Kidney (tissue), 14 donors: ENCODE results near the gene CTDNEP1. TPM values are rescaled to one million over a fixed set of nuclear protein-coding genes. Genes with fewer than 3 reads are reported as not detected.

Experiments used
- DNase-seq, 5 donors: peaks; one replicate each; pipeline ENCODE4 v3.0.0-alpha.2; 2013 to 2020
- FAIRE-seq: peaks from 2 replicates; lab custom pipeline; 2012; peaks lifted over from hg19 to GRCh38; lab: Jason Lieb, UNC
- H3K27ac ChIP-seq, 2 donors: one replicate each; pipeline ENCODE4 v1.7.0; 2013; ENCODE audit warnings: low read depth in 2 of 2, low read length in 2 of 2, inconsistent platforms in 1 of 2
- H3K27me3 ChIP-seq: one replicate; pipeline ENCODE4 v1.7.1; 2013; ENCODE audit warnings: low read length, inconsistent platforms; ENCODE audit not compliant: control insufficient read depth, insufficient read depth
- H3K36me3 ChIP-seq, 3 donors: one replicate each; pipeline versions ENCODE4 v1.7.0 to v1.7.1; 2013; ENCODE audit warnings: low read length in 3 of 3, control low read depth in 1 of 3, inconsistent platforms in 1 of 3; ENCODE audit not compliant: insufficient read depth in 3 of 3, control insufficient read depth in 2 of 3
- H3K4me1 ChIP-seq, 3 donors: one replicate each; pipeline versions ENCODE4 v1.7.0 to v1.7.1; 2013; ENCODE audit warnings: low read length in 3 of 3, inconsistent platforms in 1 of 3, low read depth in 1 of 3; ENCODE audit not compliant: control insufficient read depth in 2 of 3, insufficient read depth in 2 of 3
- H3K4me3 ChIP-seq, 3 donors: one replicate each; pipeline versions ENCODE4 v1.7.0 to v1.8.1; 2013; ENCODE audit warnings: low read length in 3 of 3, control low read depth in 1 of 3, inconsistent platforms in 1 of 3
- H3K9ac ChIP-seq, 3 donors: one replicate each; pipeline versions ENCODE4 v1.7.0 to v1.7.1; 2013; ENCODE audit warnings: low read length in 3 of 3, control low read depth in 1 of 3, inconsistent platforms in 1 of 3
- H3K9me3 ChIP-seq, 3 donors: one replicate each; pipeline versions ENCODE4 v1.7.0 to v1.7.1; 2013; ENCODE audit warnings: low read length in 3 of 3, control low read depth in 1 of 3, inconsistent platforms in 1 of 3; ENCODE audit not compliant: control insufficient read depth in 2 of 3, insufficient read depth in 1 of 3
- intact Hi-C: fragments of 100-400 bp; cut with DNase I; formaldehyde crosslinking; loops from one replicate; pipeline ENCODE4 v1.11.1; 2022
- polyA plus RNA-seq: library from polyadenylated mRNA; stranded (reverse); fragments of 350-450 nt; fragmentation: Illumina TruSeq; extraction: RNeasy Lipid Tissue Mini Kit (QIAGEN cat#74804); gene quantifications from one replicate; pipeline ENCODE4 v1.2.3, GENCODE V29; 2014; ENCODE audit warnings: low read depth, low replicate concordance; ENCODE audit not compliant: insufficient read depth
- total RNA-seq: library from RNA; stranded (reverse); fragmentation: NEBNext Ultra II Directional; extraction: Animal tissue kit (Norgen Biotek cat#: 25700); gene quantifications from one replicate; pipeline ENCODE4 v1.2.1, GENCODE V29; 2021
- TF ChIP-seq, protein P1 (sequence below): IDR thresholded peaks from 3 replicates; pipeline ENCODE4 v1.5.1; 2012; ENCODE audit warnings: mild to moderate bottlenecking, moderate library complexity, borderline replicate concordance; ENCODE audit not compliant: insufficient read depth; ENCODE audit errors: extremely low read depth
- donor health status: control.
- donor health status: control.
- donor health status: control.
- donor health status: control.
- donor health status: control.
- donor health status: DM: yes; HTN: yes; CAD: no.
- donor health status: Normal renal cell carcinoma (clear cell type).

Gene CTDNEP1
- total and polyA plus RNA-seq, 2 donors from 2014 or later, result 113 to 124 TPM

DNA sequence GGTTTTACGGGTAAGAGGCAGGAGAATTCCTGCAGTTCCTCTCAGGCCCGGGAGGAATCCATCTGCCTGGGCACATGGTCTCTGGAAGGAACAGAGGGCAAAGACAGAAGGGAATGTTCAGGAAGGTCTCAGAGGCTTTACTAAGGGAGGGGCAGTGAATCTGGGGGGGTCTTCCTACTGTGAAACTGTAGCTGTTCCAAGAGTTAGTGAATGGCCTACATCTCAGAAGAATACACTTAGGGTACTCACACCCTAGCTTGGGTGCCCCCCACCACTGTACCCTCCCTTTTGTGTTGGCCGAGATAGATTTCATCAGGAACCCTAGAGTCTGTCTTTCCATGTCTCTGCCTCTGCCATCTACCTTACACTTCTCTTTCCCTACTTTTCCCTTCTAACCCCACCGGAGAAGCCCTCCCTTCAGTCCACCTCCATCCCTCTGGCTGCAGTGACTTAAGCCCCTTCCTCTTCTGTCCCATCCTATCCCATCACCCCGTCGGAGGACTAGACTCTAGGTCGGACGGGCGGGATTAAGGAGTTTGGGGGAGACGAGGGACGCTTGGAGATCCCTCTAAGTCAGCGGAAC lies 32.2 kb downstream of the CTDNEP1 start:
- no peaks in the 10 kb centered on the region for H3K9me3 ChIP-seq
- H3K27me3 ChIP-seq, result no peaks in the 10 kb centered on the region
- peaks cover 5 to 30% (median 27%) of the 10 kb centered on the region in 3 donors for H3K36me3 ChIP-seq
- peak overlapping the region; percentile 59 to 91 (median 74) for H3K4me3 ChIP-seq
- intact Hi-C loops, result no loop called here
- H3K9ac ChIP-seq, result peak overlapping the region; percentile 42 to 99 (median 90)
- peak overlapping the region; percentile 100 for H3K27ac ChIP-seq
- FAIRE-seq (no peak), DNase-seq (peak in 1 of 5 donors; percentile 52)
- peaks cover 7 to 49% (median 40%) of the 10 kb centered on the region in 3 donors for H3K4me1 ChIP-seq
- TF ChIP-seq, protein P1, sequence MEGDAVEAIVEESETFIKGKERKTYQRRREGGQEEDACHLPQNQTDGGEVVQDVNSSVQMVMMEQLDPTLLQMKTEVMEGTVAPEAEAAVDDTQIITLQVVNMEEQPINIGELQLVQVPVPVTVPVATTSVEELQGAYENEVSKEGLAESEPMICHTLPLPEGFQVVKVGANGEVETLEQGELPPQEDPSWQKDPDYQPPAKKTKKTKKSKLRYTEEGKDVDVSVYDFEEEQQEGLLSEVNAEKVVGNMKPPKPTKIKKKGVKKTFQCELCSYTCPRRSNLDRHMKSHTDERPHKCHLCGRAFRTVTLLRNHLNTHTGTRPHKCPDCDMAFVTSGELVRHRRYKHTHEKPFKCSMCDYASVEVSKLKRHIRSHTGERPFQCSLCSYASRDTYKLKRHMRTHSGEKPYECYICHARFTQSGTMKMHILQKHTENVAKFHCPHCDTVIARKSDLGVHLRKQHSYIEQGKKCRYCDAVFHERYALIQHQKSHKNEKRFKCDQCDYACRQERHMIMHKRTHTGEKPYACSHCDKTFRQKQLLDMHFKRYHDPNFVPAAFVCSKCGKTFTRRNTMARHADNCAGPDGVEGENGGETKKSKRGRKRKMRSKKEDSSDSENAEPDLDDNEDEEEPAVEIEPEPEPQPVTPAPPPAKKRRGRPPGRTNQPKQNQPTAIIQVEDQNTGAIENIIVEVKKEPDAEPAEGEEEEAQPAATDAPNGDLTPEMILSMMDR, result no peak

- FAIRE-seq (no peak), DNase-seq (peak in 1 of 5 donors; percentile 69)
- Histone ChIP-seq H3K27ac (peak overlapping the region; percentile 100), H3K4me3 (no peak overlapping the region), H3K9ac (peak overlapping the region in 1 of 3 donors; percentile 99), H3K36me3 (peaks cover 5 to 24% (median 22%) of the 10 kb centered on the region in 3 donors), H3K27me3 (no peaks in the 10 kb centered on the region), H3K4me1 (peaks cover 7 to 50% (median 41%) of the 10 kb centered on the region in 3 donors), H3K9me3 (no peaks in the 10 kb centered on the region)
- intact Hi-C loops, result no loop called here
- TF ChIP-seq, protein P1, result no peak
Observed at GRCh38 chr17:7218758-7219157, 32.8 kb downstream of the CTDNEP1 start.

DNA sequence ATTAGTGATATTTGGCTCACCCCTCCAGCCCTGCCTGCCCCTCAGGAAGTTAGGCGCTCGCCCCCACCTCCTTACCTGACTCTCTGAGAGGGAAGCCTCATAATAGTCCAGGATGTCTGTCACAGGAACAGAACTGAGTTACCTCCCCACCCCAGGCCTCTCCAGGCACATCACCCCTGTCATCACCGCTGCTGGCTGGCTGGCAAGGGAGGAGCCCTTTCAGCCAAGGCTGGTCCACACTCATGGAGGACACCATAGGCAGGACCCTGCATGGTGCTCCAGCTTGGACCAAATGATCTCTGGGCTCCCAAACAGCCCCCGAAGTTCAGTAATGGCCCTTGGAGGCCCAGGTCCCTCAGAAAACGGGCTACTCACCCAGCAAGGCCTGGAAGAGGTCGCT lies 33.4 kb downstream of the CTDNEP1 start:
- FAIRE-seq (no peak), DNase-seq (peak in 1 of 5 donors; percentile 72)
- H3K27me3 ChIP-seq, result no peaks in the 10 kb centered on the region
- H3K4me1 ChIP-seq, result peaks cover 7 to 46% (median 44%) of the 10 kb centered on the region in 3 donors
- intact Hi-C loops, result no loop called here
- peaks cover 2 to 18% (median 16%) of the 10 kb centered on the region in 3 donors for H3K36me3 ChIP-seq
- no peak overlapping the region for H3K27ac ChIP-seq
- TF ChIP-seq, protein P1, result no peak
- H3K4me3 ChIP-seq, result peak overlapping the region in 1 of 3 donors; percentile 11
- peak overlapping the region in 1 of 3 donors; percentile 55 for H3K9ac ChIP-seq
- no peaks in the 10 kb centered on the region for H3K9me3 ChIP-seq
